Esophagus (tissue), 2 donors: ENCODE data around the gene GPA33. TPM values are rescaled to one million over a fixed set of nuclear protein-coding genes. Genes with fewer than 3 reads are reported as not detected.

Experiments
- H3K27ac ChIP-seq, 2 donors: one replicate each; pipeline ENCODE4 v1.5.1; 2013; ENCODE audit warnings: low read depth in 2 of 2, mild to moderate bottlenecking in 2 of 2, inconsistent platforms in 1 of 2, low read length in 1 of 2, moderate library complexity in 1 of 2
- H3K27me3 ChIP-seq, 2 donors: one replicate each; pipeline ENCODE4 v1.6.1; 2013; ENCODE audit warnings: low read length in 2 of 2, control low read depth in 1 of 2, mild to moderate bottlenecking in 1 of 2; ENCODE audit not compliant: insufficient read depth in 2 of 2, control insufficient read depth in 1 of 2
- H3K36me3 ChIP-seq, 2 donors: one replicate each; pipeline ENCODE4 v1.6.1; 2013; ENCODE audit warnings: low read length in 1 of 2; ENCODE audit not compliant: control insufficient read depth in 2 of 2, insufficient read depth in 2 of 2
- H3K4me1 ChIP-seq, 2 donors: one replicate each; pipeline ENCODE4 v1.6.1; 2013; ENCODE audit warnings: low read length in 1 of 2; ENCODE audit not compliant: control insufficient read depth in 2 of 2, insufficient read depth in 2 of 2
- H3K4me3 ChIP-seq, 2 donors: one replicate each; pipeline ENCODE4 v1.5.1; 2013; ENCODE audit warnings: low read length in 2 of 2, mild to moderate bottlenecking in 2 of 2, low read depth in 1 of 2, moderate library complexity in 1 of 2
- H3K9me3 ChIP-seq, 2 donors: one replicate each; pipeline ENCODE4 v1.6.1; 2013; ENCODE audit warnings: mild to moderate bottlenecking in 2 of 2, low read depth in 1 of 2, low read length in 1 of 2, moderate library complexity in 1 of 2; ENCODE audit not compliant: control insufficient read depth in 2 of 2, insufficient read depth in 1 of 2
- WGBS, 2 donors: extraction: QIAGEN DNeasy Blood & Tissue Kit; methylation state at CpG; one replicate each; pipeline ENCODE4 v1.1.7; 2013; 5-methylcytosine and 5-hydroxymethylcytosine counted together
- polyA plus RNA-seq, 2 donors: library from polyadenylated mRNA; stranded (reverse); fragments of 200-250 nt; gene quantifications; one replicate each; pipeline ENCODE4 v1.2.3, GENCODE V29; 2013
- donor health status: healthy with polysubstance abuse.
- donor health status: Bipolar disorder and iron deficiency.

The GPA33 gene
- polyA plus RNA-seq, 2 donors, result 0.04 to 0.08 TPM

DNA sequence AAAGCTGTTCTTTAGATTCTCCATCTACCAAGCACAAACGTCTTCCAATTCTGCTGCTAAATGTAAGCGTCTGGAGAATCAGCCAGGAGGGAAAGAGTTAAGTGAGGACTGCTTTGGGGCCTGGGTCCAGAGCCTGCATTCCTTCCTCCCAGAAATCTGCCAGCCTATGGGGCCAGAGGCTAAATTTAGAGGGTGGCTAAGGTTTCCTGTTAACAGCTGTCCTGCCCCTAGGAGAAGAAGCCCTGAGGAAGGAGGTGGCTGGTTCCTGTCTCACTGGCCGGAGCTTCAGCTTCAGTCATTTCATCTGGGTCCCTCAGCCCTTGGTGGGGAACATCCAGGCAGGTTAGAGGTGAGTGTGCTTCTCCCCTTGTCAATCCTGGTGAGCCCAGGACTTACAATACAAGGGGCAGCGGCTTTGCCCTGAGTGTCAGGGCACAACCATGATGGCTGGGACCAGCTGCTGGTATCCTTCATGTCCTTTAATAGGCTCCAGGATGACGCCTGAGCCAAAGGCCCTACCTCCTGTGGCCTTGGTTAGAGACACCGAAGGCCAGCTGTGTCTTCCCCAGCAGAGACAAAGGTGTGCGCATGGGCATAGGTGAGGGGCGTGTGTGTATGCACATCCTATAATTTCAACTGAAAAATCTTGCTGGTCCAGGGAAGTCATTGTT is 3.8 kb upstream of the GPA33 start, which contains the start of gene STYXL2:
Gene STYXL2 (plus strand): TSS at position 230 of the 671 bp plus-strand sequence. CDS start 775 bp downstream, outside the sequence.
- no peaks in the 10 kb centered on the region for H3K4me1 ChIP-seq
- H3K27me3 ChIP-seq, result no peaks in the 10 kb centered on the region
- H3K4me3 ChIP-seq, result no peak within 1 kb of the TSS
- peaks cover 0 to 3% of the 10 kb centered on the region in 2 donors for H3K9me3 ChIP-seq
- H3K36me3 ChIP-seq, result no peaks in the 10 kb centered on the region
- WGBS, 2 donors, result 77 to 80% methylated on average over 8 of the region's 8 CpGs
- no peak within 1 kb of the TSS for H3K27ac ChIP-seq

- no peaks in the 10 kb centered on the region for H3K36me3 ChIP-seq
- H3K4me1 ChIP-seq, result no peaks in the 10 kb centered on the region
- no peaks in the 10 kb centered on the region for H3K27me3 ChIP-seq
- H3K4me3 ChIP-seq, result no peak overlapping the region
- WGBS, 2 donors, result 81 to 86% methylated on average over 1 of the region's 1 CpG
- peaks cover 0 to 3% of the 10 kb centered on the region in 2 donors for H3K9me3 ChIP-seq
- no peak overlapping the region for H3K27ac ChIP-seq
These were observed 2.5 kb upstream of the GPA33 start for GRCh38 chr1:167092653-167093052.

DNA sequence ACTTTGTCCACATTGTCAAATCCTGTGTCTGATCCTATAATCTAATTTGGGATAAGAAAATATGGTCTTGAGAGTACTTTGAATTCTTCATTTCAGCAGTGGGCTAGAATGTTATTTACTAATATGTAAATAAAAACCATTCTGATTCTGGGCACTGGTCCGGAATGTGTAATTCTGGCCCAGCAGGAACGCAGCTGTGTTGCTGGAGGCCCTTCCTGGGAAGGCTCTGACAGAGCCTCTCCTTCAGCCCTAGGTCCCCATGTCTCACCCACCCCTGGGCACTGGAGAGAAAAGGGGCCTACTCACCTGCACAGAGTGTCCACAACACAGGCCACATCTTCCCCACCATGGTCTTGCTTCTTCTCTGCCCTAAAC is 251 bp downstream of the GPA33 start:
- Histone ChIP-seq H3K4me3 (no peak overlapping the region), H3K4me1 (no peaks in the 10 kb centered on the region), H3K9me3 (peaks cover 0 to 3% of the 10 kb centered on the region in 2 donors), H3K27me3 (no peaks in the 10 kb centered on the region), H3K36me3 (no peaks in the 10 kb centered on the region), H3K27ac (no peak overlapping the region)
- WGBS, 2 donors, result 57 to 65% methylated on average over 2 of the region's 2 CpGs

DNA sequence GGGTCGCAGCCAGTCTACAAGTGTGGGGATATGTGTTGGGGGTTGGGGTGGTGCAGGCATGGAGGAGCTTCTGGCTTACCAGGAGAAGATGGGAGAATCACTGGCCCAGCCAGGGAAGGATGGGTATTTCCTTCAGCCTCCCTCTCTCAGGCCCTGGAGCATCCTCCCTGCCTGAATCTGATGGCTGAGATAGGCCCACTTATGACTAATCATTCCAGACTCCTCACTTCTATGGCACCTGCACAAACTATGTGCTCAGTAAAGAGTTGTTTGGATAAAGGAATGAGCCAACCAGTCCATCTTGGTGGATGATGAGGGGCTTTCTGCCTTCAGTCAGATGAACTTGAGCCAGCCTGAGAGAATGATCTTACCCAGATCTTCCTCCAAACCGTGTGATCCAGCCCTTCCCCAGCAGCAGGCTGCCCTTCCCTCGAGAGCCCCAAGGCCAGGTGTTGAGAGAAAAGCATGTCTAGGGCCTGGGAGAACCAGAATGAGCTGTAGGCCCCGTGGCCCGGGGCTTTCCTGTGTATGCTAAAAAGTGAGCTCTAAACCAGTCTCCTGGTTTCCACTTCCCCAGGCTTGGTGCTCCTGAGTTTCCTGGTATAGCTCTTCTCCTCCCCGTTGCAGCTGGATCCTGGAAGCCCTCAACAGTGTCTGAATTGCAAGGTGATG is 1.3 kb downstream of the GPA33 start:
- H3K4me3 ChIP-seq, result no peak overlapping the region
- no peak overlapping the region for H3K27ac ChIP-seq
- no peaks in the 10 kb centered on the region for H3K9me3 ChIP-seq
- WGBS, 2 donors, result 77 to 82% methylated on average over 6 of the region's 6 CpGs
- H3K36me3 ChIP-seq, result no peaks in the 10 kb centered on the region
- no peaks in the 10 kb centered on the region for H3K27me3 ChIP-seq
- no peaks in the 10 kb centered on the region for H3K4me1 ChIP-seq

- no peak overlapping the region for H3K27ac ChIP-seq
- H3K27me3 ChIP-seq, result no peaks in the 10 kb centered on the region
- no peak overlapping the region for H3K4me3 ChIP-seq
- H3K36me3 ChIP-seq, result no peaks in the 10 kb centered on the region
- no peaks in the 10 kb centered on the region for H3K4me1 ChIP-seq
- 79 to 94% methylated on average over 3 of the region's 3 CpGs for WGBS, 2 donors
- no peaks in the 10 kb centered on the region for H3K9me3 ChIP-seq
These were observed 3.4 kb downstream of the GPA33 start for GRCh38 chr1:167086768-167087167.

DNA sequence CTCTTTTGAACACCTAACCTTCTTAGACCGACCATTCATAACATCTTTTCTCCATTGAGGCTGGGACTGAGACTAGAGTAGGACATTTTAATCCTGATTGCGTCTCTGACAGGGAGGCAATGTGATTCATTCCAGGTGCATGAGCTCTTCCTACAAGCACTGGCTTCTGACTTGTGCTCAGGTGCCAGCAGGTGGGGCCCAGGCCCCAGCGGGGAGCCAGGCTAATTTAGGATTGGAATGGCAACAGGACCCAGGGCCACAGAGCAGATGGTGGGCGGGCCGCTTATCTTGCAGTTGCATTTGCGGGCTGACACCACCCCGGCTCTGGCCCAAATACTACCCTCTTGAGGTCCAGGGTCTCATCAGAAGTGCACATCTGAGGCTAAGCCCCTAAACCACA is 4.1 kb downstream of the GPA33 start:
- 73 to 87% methylated on average over 7 of the region's 7 CpGs for WGBS, 2 donors
- Histone ChIP-seq H3K36me3 (no peaks in the 10 kb centered on the region), H3K27me3 (no peaks in the 10 kb centered on the region), H3K4me3 (no peak overlapping the region), H3K27ac (no peak overlapping the region), H3K9me3 (no peaks in the 10 kb centered on the region), H3K4me1 (no peaks in the 10 kb centered on the region)

DNA sequence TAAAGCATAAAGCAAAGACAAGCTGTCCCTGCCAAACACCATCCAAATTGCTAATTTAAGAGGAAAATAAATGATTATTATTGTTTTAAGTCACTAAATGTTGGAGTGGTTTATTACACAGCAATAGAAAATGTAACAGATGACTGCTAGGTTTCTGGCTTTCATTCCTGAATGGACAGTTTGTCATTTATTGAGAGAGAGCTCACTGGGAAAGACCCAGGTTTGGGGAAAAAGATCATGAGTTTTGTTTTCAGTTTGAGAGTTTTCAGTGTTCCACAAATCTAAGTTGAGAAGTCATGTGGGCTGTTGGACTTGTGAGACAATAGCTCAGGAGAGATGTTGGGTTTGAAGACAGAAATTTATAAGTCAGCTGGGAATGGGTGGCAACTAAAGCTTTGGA is 5.4 kb downstream of the GPA33 start:
- Histone ChIP-seq H3K36me3 (no peaks in the 10 kb centered on the region), H3K27me3 (no peaks in the 10 kb centered on the region), H3K9me3 (no peaks in the 10 kb centered on the region), H3K27ac (no peak overlapping the region), H3K4me1 (no peaks in the 10 kb centered on the region), H3K4me3 (no peak overlapping the region)

DNA sequence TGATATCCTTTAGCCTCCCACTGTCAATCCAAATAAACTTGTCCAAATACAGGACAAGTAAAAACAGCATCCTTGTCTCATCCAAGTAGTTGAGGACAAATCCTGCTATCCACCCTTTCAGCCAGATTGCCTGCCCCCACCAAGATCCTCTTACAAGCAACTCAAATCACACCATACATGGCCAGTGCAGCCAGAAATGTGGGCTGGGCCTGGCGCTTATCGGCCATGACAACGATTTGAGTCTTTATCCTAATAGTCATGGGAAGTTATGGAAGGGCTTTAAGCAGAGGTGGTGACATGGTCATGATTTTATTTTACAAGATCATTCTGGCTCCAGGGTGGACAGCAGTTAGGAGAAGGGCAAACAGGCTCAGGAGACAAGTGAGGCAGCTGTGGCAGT is 6.3 kb downstream of the GPA33 start:
- WGBS, 2 donors, result 86 to 89% methylated on average over 3 of the region's 3 CpGs
- Histone ChIP-seq H3K4me1 (no peaks in the 10 kb centered on the region), H3K36me3 (no peaks in the 10 kb centered on the region)

DNA sequence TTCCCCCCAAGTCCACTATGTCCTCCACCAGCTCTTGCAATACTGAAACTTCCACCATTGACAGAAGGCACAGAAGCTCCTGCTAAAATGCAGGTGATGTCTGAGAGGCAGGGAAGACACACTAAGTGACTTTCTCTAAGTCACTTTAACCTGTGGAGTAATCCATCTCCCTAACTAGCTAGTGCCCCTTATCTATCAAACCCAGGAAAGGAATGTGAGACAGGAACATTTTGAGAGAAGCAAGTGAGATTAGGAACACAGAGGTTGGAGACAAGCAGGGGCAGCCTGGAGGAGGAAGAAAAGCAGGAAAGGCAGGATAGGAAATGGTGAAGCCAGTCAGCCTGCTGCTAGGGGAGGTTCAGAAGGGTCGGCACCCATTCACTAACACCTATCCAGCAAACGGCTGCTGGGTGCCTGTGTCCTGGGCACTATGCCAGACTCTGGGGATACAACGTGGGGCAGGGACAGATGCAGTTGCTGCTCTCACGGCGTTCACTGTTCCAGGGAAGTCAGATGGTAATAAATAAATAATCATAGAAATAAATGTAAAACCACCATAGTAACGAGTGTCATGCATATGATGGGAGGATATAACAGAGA is 7.0 kb downstream of the GPA33 start:
- no peak overlapping the region for H3K4me3 ChIP-seq
- H3K4me1 ChIP-seq, result no peaks in the 10 kb centered on the region
- no peaks in the 10 kb centered on the region for H3K36me3 ChIP-seq
- H3K27me3 ChIP-seq, result no peaks in the 10 kb centered on the region
- H3K9me3 ChIP-seq, result no peaks in the 10 kb centered on the region
- no peak overlapping the region for H3K27ac ChIP-seq
- WGBS, 2 donors, result 41 to 48% methylated on average over 6 of the region's 6 CpGs

More for the DNA sequence above, 6.3 kb downstream of the GPA33 start:
- H3K9me3 ChIP-seq, result no peaks in the 10 kb centered on the region
- no peak overlapping the region for H3K27ac ChIP-seq
- no peak overlapping the region for H3K4me3 ChIP-seq
- H3K27me3 ChIP-seq, result no peaks in the 10 kb centered on the region
